Smooth muscle cell (in vitro differentiated cells): Measurements from ENCODE around the gene STAT4. TPM values are rescaled to one million over a fixed set of nuclear protein-coding genes. Genes with fewer than 3 reads are reported as not detected.

Experiments
- DNase-seq: peaks from one replicate; lab custom pipeline; 2025; ENCODE audit not compliant: unreplicated experiment; lab: John Stamatoyannopoulos, UW
- H2AFZ ChIP-seq: fragments of 200-600 bp; sonication (generic); 2 replicates; pipeline ENCODE4 v1.6.0; 2016; ENCODE audit warnings: antibody characterized with exemption, low read depth, mild to moderate bottlenecking
- H3F3A ChIP-seq: fragments of 200-600 bp; sonication (generic); 2 replicates; pipeline ENCODE4 v1.6.0; 2017; ENCODE audit warnings: antibody characterized with exemption, low read depth
- H3K27ac ChIP-seq: fragments of 200-600 bp; sonication (generic); 2 replicates; pipeline ENCODE4 v1.5.1; 2016; ENCODE audit warnings: low read depth, mild to moderate bottlenecking
- H3K27me3 ChIP-seq: fragments of 200-600 bp; sonication (generic); 2 replicates; pipeline ENCODE4 v1.6.1; 2016; ENCODE audit warnings: low read depth, mild to moderate bottlenecking
- H3K36me3 ChIP-seq: fragments of 200-600 bp; sonication (generic); 2 replicates; pipeline ENCODE4 v1.5.1; 2016; ENCODE audit warnings: low read depth
- H3K4me1 ChIP-seq: fragments of 200-600 bp; sonication (generic); 2 replicates; pipeline ENCODE4 v1.5.1; 2016; ENCODE audit warnings: low read depth
- H3K4me2 ChIP-seq: fragments of 200-600 bp; sonication (generic); 2 replicates; pipeline ENCODE4 v1.6.0; 2016; ENCODE audit warnings: mild to moderate bottlenecking
- H3K4me3 ChIP-seq: fragments of 200-600 bp; sonication (generic); 2 replicates; pipeline ENCODE4 v1.5.1; 2016; ENCODE audit warnings: mild to moderate bottlenecking
- H3K79me2 ChIP-seq: fragments of 200-600 bp; sonication (generic); 2 replicates; pipeline ENCODE4 v1.6.0; 2016; ENCODE audit warnings: low read depth, mild to moderate bottlenecking
- H3K9ac ChIP-seq: fragments of 200-600 bp; sonication (generic); 2 replicates; pipeline ENCODE4 v1.6.0; 2016; ENCODE audit warnings: low read depth
- H3K9me3 ChIP-seq: fragments of 200-600 bp; sonication (generic); replicated peaks from 2 replicates; pipeline ENCODE4 v1.5.1; 2016; ENCODE audit warnings: low read depth
- H4K20me1 ChIP-seq: fragments of 200-600 bp; sonication (generic); 2 replicates; pipeline ENCODE4 v1.6.0; 2016; ENCODE audit warnings: low read depth
- CTCF ChIP-seq: fragments of 200-600 bp; sonication (generic); IDR thresholded peaks from 2 replicates; pipeline ENCODE4 v1.5.1; 2017; ENCODE audit warnings: borderline replicate concordance, mild to moderate bottlenecking, antibody characterized with exemption; ENCODE audit not compliant: insufficient read depth, poor library complexity, severe bottlenecking
- WGBS: methylation state at CpG from one replicate; pipeline ENCODE4 v1.1.7; 2016; ENCODE audit warnings: low lambda C conversion rate; 5-methylcytosine and 5-hydroxymethylcytosine counted together
- polyA plus RNA-seq: library from polyadenylated mRNA; unstranded; fragments of >200 nt; fragmentation: Nextera tagmentation; extraction: Ambion mirVana; gene quantifications from 2 replicates; pipeline ENCODE4 v1.2.1, GENCODE V29; 2016
- total RNA-seq: library from RNA; depleted of rRNA; stranded (reverse); fragments of >200 nt; gene quantifications from 2 replicates; pipeline ENCODE4 v1.2.3, GENCODE V29; 2014

The STAT4 gene
- total and polyA plus RNA-seq, 2 experiments from 2014 or later, result 0.89 to 8.4 TPM

- H2AFZ ChIP-seq, result no peak overlapping the region
- H3K36me3 ChIP-seq, result no peaks in the 10 kb centered on the region
- H3F3A ChIP-seq, result no peaks in the 10 kb centered on the region
- H3K27me3 ChIP-seq, result no peaks in the 10 kb centered on the region
- H3K4me3 ChIP-seq, result no peak overlapping the region
- H3K4me1 ChIP-seq, result no peaks in the 10 kb centered on the region
- H3K27ac ChIP-seq, result no peak overlapping the region
- no peak overlapping the region for H3K9ac ChIP-seq
- no peak for TF ChIP-seq CTCF
- no peak for DNase-seq
- no peak overlapping the region for H3K4me2 ChIP-seq
- no peaks in the 10 kb centered on the region for H3K79me2 ChIP-seq
- WGBS, result 86% methylated on average over 2 of the region's 2 CpGs
- no peaks in the 10 kb centered on the region for H4K20me1 ChIP-seq
- H3K9me3 ChIP-seq, result no peaks in the 10 kb centered on the region
These were observed 21.9 kb downstream of the STAT4 start for GRCh38 chr2:191128911-191129304.

GRCh38 chr2:191128172-191128910 is 22.5 kb downstream of the STAT4 start:
- TF ChIP-seq CTCF, result no peak
- H3K4me3 ChIP-seq, result no peak overlapping the region
- no peaks in the 10 kb centered on the region for H3F3A ChIP-seq

GRCh38 chr2:191127235-191127634 is 23.6 kb downstream of the STAT4 start:
- Histone ChIP-seq H4K20me1 (no peaks in the 10 kb centered on the region), H3K4me1 (no peaks in the 10 kb centered on the region), H3K9me3 (no peaks in the 10 kb centered on the region), H3K36me3 (no peaks in the 10 kb centered on the region), H3F3A (no peaks in the 10 kb centered on the region), H3K9ac (no peak overlapping the region), H3K27me3 (no peaks in the 10 kb centered on the region), H3K4me2 (no peak overlapping the region), H3K4me3 (no peak overlapping the region), H2AFZ (no peak overlapping the region), H3K27ac (no peak overlapping the region), H3K79me2 (no peaks in the 10 kb centered on the region)
- no peak for DNase-seq
- TF ChIP-seq CTCF, result no peak
- 95% methylated on average over 3 of the region's 3 CpGs for WGBS

More at GRCh38 chr2:191128172-191128910, 22.5 kb downstream of the STAT4 start:
- no peaks in the 10 kb centered on the region for H3K36me3 ChIP-seq
- 76% methylated on average over 8 of the region's 8 CpGs for WGBS
- H3K9me3 ChIP-seq, result no peaks in the 10 kb centered on the region
- DNase-seq, result no peak
- no peak overlapping the region for H3K4me2 ChIP-seq
- H3K27me3 ChIP-seq, result no peaks in the 10 kb centered on the region
- no peak overlapping the region for H3K27ac ChIP-seq
- H4K20me1 ChIP-seq, result no peaks in the 10 kb centered on the region
- no peaks in the 10 kb centered on the region for H3K79me2 ChIP-seq
- H2AFZ ChIP-seq, result no peak overlapping the region
- H3K9ac ChIP-seq, result no peak overlapping the region
- H3K4me1 ChIP-seq, result no peaks in the 10 kb centered on the region
